HG02938 (cell line): Measurements from ENCODE around the gene FGF4.
"Not testable (repeated sequence)": the region's sequence is repeated elsewhere in the genome, so short reads cannot be mapped to it uniquely, and the experiment has no call there.

Experiments
- ATAC-seq: cut with Tn5 transposase; IDR thresholded peaks from one replicate; pipeline ENCODE4 v1.9.1; 2021; ENCODE audit warnings: mild to moderate bottlenecking, moderate library complexity; ENCODE audit not compliant: unreplicated experiment

The FGF4 gene

DNA sequence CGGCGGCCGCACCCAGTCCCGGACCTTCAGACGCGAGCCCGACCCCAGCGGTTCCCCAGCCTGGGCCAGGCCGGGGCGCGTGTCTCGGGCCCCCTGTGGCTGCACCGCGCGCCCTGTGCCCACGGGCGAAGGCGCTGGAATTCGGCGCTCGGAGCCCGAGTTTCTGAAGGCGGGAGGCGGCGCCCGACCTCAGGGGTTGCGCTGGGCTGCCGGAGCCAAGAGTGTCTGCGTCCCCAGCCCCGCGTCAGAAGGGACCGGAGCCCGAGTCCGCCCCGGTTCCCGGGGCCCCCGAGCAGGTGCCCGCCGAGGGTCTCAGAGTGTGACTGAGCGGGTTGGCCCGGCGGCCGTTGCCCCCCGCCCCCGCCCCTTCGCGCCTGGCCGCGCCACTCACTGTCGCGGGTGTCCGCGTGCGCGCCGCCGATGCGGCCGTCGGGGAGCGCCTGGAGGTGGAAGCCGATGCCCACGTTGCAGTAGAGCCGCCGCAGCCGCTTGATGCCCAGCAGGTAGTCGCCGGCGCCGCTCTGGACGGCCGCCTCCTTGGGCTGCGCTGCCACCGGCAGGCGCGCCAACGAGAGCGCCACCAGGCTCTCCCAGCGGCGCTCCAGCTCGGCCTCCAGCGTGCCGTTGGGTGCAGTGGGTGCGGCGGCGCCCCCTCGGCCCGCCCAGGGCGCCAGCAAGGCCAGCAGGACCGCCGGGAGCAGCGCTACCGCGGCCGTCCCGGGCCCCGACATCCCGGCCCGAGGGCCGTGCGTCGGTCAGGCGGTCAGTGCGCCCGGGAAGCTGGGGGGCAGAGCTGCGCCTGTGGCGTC lies 583 bp downstream of the FGF4 start:
- ATAC-seq, result no peak

DNA sequence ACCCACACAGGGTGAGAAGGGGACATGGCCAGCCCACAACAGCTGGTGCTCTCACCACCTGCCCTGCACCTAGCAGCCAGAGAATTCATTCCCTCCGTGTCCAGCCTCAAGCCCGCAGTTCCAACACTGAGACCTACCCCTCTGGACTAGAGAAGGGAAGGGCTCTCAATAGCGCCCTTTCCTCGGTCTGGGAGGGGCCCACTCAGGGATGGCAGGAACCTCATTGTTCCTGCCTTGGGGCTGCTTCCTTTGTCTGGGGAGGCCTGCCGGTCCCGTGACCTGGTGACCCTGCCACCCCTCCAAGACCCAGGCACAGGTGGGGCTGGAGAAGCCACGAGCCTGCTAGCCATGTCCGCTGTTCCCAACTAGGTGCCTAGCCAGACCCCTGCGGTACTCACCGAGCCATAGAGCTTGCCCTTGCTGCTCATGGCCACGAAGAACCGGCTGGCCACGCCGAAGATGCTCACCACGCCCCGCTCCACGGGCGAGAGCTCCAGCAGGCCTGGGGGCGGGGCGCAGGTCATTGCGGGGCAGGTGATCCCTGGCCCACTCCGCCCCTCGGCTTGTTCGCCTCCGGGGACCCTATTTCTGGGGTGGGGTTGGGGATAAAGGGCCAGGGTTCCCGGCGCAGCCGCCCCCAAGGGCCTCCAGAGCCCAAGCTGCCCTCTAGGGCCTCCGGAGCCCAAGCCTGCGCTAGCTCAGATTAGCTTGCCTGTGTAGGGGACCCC lies 1.4 kb downstream of the FGF4 start:
- no peak for ATAC-seq

DNA sequence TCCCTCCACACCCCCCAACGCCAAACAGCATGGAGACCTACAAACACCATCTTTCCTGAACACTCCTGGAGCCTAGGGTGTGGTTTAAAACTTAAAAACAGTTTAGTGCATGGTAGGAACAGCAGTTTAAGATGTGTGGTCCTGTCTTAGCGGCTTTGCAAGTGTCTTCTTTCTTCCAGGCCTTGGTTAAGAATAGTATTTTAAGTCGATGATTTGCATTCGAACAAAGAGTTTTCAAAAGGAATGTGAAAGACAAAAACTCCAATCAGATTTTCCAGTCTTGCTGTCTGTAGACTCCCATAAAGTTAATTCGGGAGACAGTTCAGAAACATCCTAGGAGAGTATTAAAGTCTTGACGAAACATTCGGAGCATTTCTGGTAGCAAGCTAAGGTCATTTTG lies 3.7 kb downstream of the FGF4 start:
- ATAC-seq, result no peak

DNA sequence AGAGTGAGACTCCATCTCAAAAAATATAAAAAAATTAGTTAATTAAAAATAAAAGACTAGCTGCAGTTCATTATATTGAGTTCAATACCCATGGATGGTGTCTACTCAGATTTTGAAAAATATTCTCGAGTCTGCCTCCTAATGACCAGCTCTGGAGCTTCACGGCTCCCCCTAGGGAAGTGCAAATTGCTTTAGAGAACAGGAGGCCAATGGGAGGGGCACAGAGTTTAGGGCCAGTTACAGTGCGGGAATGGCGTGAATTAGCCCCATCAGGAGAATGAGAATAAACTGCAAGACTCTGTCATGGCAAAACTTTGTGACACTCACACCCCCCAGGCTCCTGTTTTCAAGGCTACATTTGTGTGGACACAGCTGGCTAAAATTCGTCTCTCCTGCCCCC lies 4.6 kb downstream of the FGF4 start:
- no peak for ATAC-seq

DNA sequence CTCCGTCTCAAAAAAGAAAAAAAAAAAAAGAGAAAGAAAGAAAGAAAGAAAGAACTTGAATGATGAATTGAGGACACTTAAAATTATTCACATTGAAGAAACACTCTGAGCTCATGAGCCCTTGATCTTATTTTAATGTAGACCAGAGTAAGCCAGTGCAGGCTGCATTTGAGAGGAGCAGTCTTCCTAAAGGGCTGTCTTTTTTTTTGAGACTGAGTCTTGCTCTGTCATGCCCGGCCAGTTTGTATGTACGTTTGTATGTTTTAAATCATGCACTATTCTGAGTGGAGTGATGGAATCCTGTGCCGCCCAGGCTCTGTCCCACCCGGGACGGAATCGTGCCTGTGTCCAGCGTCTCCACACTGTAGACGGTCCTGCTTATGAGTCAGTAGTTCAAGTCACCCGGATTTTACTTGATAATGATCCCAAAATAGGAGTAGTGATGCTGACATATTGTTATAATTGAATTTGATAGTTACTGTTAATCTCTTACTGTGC lies 9.6 kb downstream of the FGF4 start:
- ATAC-seq, result no peak

DNA sequence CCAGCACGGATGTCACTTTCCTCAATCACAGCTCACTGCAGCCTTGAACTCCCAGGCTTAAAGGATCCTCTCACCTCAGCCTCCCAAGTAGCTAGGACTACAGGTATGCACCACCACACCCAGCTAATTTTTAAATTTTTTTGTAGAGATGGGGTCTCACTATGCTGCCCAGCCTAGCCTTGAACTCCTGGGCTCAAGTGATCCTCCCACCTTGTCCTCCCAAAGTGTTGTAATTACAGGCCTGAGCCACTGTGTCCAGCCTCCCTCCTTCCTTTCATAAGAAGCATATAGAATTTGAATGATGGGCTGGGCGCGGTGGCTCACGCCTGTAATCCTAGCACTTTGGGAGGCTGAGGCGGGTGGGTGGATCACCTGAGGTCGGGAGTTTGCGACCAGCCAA lies 10.2 kb downstream of the FGF4 start:
- ATAC-seq, result not testable (repeated sequence)

DNA sequence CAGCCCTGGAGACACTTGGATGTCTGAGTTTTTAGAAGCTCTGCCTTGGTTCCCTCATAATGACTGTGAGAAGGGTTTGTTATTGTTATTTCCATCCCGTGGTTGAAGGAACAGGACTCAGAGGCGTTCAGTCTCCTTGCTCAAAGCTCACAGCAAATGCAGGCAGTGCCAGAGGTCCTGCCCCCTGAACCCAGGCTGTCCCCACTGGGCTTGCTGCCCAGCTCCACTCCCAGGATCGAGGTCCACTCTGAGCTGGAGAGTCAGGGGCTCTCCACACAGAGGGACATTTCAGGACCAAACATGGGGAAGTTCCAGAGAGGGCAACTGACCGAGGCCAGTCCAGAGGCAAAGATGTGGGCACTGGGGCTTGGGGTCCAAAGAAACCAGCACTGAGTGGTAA lies 14.8 kb downstream of the FGF4 start:
- ATAC-seq, result no peak

DNA sequence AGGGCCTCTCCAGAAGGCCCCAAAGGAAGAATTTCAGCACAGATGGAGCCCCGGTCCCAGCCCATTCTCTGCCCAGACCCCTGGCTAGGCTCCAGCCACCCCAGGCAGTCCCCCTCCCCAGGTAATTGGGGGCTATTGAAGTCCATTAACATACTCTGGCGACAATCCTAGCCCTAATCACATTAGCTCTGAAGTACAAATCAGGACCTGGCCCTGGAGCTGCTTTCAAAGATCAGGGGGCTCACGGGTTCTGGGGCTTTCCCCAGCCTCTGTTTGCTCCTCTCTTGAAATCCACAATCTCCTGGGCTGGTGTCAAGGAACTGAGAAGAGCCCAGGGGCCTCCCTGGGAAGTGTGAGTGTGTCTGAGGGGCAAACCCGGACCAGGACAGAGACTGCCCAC lies 22.3 kb downstream of the FGF4 start:
- ATAC-seq, result no peak

DNA sequence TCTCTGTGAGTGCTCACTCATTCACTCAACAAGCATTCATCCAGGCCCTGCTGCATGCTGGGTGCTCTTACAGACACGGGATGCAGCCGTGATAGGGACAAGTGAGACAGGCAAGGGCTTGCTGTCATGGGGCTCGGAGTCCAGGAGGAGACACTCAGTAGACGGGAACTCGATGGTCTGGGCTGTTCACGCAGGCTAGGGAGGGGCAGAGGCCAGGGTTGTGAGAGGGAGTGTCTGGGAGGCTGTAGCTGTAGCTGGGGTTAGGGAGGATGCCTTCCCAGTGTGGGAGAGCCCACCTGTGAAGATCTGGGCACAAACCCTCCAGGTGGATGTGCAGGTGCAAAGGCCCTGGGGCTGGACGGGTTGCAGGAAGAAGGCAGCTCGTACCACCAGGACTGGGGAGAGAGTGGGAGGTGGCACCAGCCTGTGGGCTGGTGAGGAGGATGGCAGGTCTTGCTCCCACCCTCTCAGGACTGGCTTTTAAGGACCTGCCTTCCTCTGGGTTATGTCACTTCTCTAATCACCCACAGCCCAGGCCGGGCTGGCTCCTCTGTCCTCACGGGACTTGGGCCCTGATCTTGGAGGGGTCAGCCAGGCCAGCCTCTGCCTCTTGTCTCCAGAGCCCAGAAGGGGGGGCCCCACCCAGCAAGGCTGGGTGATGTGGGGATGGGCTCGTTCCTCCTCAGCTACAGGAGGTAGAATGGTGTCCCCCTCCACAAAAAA lies 24.1 kb downstream of the FGF4 start:
- no peak for ATAC-seq

DNA sequence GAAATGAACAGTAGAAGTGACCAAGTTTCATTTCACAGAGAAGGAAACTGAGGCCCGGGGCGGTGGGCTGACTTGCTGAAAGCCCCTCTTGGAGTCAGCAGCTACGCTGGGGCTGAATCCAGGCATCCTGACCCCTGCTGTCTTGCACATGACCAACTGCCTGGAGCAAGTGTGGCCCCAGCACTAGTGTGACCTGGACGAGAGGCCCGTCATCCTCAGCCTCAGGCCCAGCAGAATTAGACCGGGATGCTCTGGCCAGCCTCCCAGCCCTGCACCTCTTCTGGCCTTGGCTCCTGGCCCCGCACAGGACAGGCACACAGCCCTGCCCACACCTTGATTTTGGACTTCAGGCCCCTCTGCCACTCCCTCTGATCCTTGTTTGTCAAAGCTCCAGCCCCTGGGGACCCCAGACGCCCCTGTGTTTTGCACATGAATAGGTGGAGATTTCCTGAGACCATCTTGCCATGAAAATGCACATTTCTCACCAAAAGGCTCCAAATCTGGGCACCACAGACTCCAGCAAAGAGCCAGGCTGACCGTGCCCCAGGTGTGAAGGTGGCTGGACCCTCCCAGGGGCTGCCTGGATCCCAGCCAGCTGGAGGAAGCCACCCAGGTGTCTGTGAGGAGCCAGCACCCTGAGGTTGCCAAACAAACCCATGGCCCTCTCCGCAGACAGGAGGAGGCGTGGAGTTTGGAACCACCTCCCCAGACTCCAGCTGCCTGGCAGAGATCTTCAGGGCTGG lies 24.9 kb downstream of the FGF4 start:
- ATAC-seq, result no peak

DNA sequence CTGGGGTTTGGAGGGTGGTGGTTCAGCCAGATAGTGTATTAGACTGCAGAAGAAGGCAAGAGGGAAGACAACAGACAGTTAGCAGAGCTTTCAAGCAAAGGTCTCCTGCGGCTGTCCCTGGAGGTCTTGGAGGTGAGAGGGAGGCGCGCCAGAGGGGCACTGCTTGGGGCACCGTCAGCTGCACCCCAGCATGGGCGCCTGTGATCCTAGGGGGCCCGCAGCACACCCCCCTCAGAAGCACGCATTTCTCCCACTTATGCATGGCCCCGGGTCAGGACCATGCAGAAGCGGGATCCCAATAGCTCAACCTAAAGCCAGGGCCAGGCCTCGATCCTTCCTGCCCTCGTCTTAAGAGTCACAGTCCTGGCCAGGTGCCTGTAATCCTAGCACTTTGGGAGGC lies 26.5 kb downstream of the FGF4 start:
- no peak for ATAC-seq

DNA sequence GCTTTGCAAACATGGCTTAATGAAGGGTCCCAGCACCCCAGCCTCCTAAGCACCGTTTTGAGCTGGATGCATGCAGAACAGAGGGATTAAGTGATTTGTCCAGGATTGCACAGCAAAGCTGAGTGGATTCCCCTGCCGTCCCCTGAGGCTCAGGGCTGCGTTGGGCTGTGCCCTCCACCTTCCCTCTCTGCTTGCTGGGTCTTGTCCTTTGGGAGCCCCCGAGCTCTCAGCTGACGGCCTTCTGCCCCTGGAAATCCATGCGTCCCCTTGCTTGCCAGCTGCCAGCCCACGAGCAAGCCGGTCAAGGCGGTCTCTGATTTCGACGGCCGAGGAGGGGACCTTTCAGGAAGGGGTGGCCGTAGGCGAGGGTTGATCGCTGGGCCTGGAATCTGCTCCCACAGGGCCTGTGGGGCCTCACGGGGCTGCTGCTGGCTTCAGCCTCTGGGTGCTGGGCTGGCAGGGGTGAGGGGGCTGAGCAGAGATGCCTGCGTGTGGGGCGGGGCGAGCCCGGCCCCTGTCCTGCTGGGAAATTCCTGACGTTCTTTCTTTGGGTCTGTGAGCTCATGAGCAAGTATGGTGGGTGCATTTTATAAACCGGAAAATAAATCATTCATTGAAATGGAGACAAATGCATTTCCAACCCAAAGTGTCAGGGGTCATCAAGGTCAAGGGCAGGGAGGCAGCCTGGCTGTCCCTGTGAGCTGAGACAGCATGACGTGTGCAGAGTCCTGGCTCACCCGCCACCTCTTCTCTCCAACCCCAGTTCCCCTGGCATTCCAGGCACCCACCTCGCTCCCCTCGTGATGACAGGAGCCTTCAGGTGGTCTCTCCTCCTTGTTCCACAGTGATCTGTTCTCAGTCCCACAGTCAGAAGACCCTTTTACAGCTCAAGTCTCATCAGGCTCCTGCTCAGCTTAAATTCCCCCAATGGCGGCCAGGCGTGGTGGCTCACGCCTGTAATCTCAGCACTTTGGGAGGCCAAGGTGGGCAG lies 28.1 kb downstream of the FGF4 start:
- no peak for ATAC-seq

DNA sequence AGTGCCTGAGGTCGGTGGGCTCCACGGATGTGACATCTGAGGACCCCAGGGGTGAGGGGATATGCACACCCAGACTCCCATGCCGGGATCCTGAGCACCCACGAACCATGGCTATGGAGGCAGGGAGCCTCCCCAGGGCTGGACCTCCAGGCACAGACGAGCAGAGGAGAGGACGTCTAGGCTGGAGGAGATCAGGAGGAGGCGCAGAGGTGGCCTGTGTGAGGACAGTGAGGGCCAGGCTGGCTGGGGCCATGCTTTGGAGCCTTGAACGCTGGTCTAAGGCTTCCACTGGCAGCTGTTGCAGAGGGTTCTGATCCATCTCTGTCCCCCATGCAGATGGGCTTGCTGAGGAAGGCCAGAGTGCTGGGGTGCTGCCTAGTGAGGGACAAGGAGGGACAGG lies 29.0 kb downstream of the FGF4 start:
- ATAC-seq, result no peak

DNA sequence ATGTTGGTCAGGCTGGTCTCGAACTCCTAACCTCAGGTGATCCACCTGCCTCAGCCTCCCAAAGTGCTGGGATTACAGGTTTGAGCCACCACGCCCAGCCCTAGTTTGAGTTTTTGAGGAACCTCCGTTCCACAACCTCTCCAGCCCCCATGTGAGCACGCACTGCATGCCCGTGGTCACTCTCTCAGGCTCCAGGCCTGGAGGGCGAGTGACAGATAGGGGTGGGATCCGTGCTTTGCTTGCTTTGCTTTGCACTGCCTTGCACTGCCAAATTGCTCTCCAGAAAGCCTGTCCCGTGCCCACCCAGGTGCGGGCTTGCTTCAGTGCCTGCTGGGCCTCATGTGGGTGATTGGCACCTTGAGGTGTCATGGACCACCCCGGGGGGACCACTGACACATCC lies 29.9 kb downstream of the FGF4 start:
- ATAC-seq, result no peak

DNA sequence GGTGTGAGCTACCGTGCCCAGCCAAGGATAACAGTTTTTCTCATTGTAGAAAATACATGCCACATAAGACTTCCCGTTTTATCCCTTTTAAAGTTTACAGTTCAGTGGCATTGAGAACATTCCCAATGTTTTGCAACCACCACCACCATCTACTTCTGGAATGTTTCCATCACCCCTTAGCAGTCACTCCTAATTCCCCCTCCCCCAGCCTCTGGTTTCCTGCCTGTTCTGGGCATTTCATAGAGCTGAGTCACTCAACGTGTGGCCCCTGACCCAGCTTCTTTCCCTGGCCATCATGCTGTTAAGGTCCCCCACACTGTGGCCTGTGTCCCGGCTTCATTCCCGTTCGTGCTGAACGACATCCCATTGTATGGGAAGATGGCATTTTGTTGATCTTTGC lies 30.7 kb downstream of the FGF4 start:
- no peak for ATAC-seq

DNA sequence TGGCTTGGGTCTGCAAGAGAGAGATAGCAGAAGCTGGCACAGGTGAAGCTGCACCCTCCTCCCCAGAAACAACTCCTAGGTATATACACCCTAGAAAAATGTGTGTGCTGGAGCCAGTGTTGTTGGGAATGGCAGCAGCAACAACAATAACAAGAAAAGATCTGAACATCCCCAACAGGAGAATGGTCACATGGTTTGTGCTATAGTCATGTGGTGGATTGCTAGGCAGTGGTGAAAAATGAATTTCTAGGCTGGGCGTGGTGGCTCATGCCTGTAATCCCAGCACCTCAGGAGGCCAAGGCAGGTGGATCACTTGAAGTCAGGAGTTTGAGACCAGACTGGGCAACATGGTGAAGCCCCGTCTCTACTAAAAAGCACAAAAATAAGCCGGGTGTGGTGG lies 40.3 kb downstream of the FGF4 start:
- ATAC-seq, result no peak

DNA sequence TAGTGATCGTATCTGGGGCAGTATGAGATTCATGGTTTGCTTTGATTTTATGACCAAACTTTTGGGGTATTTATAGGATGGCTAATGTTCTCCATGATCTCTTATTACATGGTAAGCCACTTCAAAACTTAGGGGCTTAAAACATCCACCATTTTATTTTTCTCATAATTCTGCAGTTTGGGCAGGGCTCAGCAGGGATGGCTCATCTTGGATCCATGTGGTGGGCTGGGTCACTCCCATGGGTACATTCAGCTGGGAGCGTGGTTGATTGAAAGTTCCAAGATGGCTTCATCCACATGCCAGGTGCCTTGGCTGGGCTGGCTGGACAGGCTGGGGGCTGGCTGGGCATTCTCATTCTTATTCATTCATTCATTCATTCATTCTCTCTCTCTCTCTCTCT lies 40.8 kb downstream of the FGF4 start:
- no peak for ATAC-seq

DNA sequence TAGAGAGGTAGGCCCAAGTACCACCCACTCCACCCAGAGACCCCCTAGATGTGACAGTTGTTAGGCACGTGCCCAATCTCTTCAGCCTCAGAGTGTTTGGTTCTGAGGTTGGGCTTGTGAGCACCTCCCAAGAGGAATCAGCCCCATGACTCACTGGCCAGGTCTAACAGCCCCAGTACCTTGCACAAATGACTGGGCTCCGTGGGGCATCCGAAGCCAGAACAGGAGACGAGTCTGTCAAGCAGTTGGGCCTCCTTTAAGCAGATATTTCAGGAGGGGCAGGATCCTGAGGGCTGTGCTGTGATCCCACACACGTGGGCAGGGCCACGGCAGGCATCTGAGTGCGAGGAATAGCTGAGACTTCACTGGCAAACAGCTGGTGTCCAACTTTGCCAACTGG lies 42.2 kb downstream of the FGF4 start:
- ATAC-seq, result no peak

DNA sequence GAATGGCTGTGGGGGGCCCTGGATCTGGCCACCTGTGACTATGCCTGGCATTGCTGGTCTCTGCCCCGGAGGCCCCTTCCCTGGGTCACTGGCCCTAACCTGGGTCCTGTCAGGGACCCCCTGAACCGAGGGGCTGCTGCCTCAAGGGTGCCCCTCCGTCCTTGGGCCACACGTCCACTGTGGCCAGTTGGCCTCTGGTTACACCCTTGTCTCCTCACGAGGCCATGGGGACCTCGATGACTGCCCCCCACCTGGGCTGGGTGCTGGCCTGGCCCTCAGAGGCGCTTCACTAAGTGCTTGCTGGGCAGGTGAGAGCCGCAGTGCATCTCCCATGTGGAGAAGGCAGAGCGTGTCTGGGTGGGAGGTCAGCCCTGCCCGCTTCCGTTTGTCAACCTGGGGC lies 44.0 kb downstream of the FGF4 start:
- no peak for ATAC-seq

DNA sequence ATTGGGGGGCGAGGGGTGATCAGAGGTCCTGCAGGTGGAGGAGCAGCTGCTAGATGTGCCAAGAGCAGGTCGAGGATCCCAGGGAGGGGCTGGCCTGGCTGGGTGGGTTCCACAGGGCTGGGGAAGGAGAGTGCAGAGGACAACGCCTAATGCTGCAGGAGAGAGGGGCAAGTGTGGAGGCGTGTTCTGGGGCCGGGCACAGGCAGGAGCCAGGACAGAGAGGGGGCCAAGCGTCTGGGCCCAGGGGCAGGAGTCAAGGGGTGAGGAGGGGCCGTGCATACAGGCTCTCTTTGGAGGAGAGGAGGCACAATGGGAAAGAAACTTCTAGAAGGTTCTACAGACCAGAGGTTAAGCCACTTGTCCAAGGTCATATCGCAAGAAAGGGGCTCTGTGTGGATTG lies 44.6 kb downstream of the FGF4 start:
- ATAC-seq, result no peak
